GM12878 (cell line): ENCODE results near the gene VASH2. TPM values are rescaled to one million over a fixed set of nuclear protein-coding genes. Genes with fewer than 3 reads are reported as not detected.

Experiments
- ATAC-seq: fragments of 200-7000 bp; cut with Tn5 transposase; 3 replicates; pipeline ENCODE4 v1.9.1; 2020; ENCODE audit warnings: mild to moderate bottlenecking, moderate library complexity
- BruUV-seq: library from RNA; stranded (reverse); fragments of 400-500 nt; replicated peaks from 2 replicates; lab custom pipeline; 2021; lab: Mats Ljungman, UMichigan
- CTCF ChIA-PET: fragments of 300-600 bp; sonication (Branson Sonifier 250); formaldehyde crosslinking; extraction: SDS; loops from one replicate; lab custom pipeline; 2021; ENCODE audit warnings: inconsistent platforms; lab: Yijun Ruan, JAX
- POLR2A ChIA-PET: fragments of 350-600 bp; formaldehyde crosslinking; extraction: SDS; loops from one replicate; lab custom pipeline; 2021; ENCODE audit warnings: inconsistent platforms; lab: Charles Lee
- RAD21 ChIA-PET: fragments of 300-600 bp; sonication (Branson Sonifier 250); formaldehyde crosslinking; loops from one replicate; lab custom pipeline; 2023; ENCODE audit warnings: antibody characterized with exemption; ENCODE audit not compliant: unreplicated experiment; lab: Charles Lee
- SMC1A ChIA-PET: fragments of 300-600 bp; sonication (Branson Sonifier 250); formaldehyde crosslinking; loops from one replicate; lab custom pipeline; 2023; ENCODE audit not compliant: unreplicated experiment, uncharacterized antibody; lab: Charles Lee
- DNase-seq: peaks from one replicate; pipeline ENCODE4 v3.0.0-alpha.2; 2011; ENCODE audit warnings: low read depth, low spot score
- FAIRE-seq: peaks from 3 replicates; lab custom pipeline; 2011; peaks lifted over from hg19 to GRCh38; lab: Jason Lieb, UNC
- H2AFZ ChIP-seq: 2 replicates; pipeline ENCODE4 v1.6.0; 2011; ENCODE audit warnings: low read depth, low read length, control low read depth; ENCODE audit not compliant: control insufficient read depth
- H3K27ac ChIP-seq: 2 replicates; pipeline ENCODE4 v1.5.1; 2011; ENCODE audit warnings: control low read depth; ENCODE audit not compliant: control insufficient read depth, insufficient read depth
- H3K27me3 ChIP-seq, 2 experiments: replicated peaks in 1 of 2; 2 replicates each; pipeline versions ENCODE4 v1.6.0 to v1.6.1; 2011; ENCODE audit warnings: low read length in 1 of 2; ENCODE audit not compliant: control insufficient read depth in 2 of 2, insufficient read depth in 2 of 2
- H3K36me3 ChIP-seq, 2 experiments: 2 replicates each; pipeline ENCODE4 v1.5.1; 2011; ENCODE audit warnings: low read length in 1 of 2; ENCODE audit not compliant: control insufficient read depth in 2 of 2, insufficient read depth in 2 of 2
- H3K4me1 ChIP-seq: 2 replicates; pipeline ENCODE4 v1.6.1; 2011; ENCODE audit warnings: mild to moderate bottlenecking, low read length, moderate library complexity, mixed read lengths; ENCODE audit not compliant: control insufficient read depth, insufficient read depth
- H3K4me2 ChIP-seq: 2 replicates; pipeline ENCODE4 v1.6.0; 2011; ENCODE audit warnings: control low read depth; ENCODE audit not compliant: control insufficient read depth, insufficient read depth
- H3K4me3 ChIP-seq: fragments of 200-600 bp; sonication (generic); 2 replicates; pipeline ENCODE4 v1.5.1; 2016
- H3K79me2 ChIP-seq: 2 replicates; pipeline ENCODE4 v1.6.0; 2011; ENCODE audit warnings: low read length; ENCODE audit not compliant: control insufficient read depth, insufficient read depth
- H3K9ac ChIP-seq: 2 replicates; pipeline ENCODE4 v1.8.0; 2011; ENCODE audit warnings: low read length, control low read depth, mixed read lengths; ENCODE audit not compliant: control insufficient read depth, insufficient read depth
- H3K9me3 ChIP-seq: replicated peaks from 3 replicates; pipeline ENCODE4 v1.5.1; 2011; ENCODE audit warnings: mild to moderate bottlenecking, low read length; ENCODE audit not compliant: control insufficient read depth, insufficient read depth
- H4K20me1 ChIP-seq: 2 replicates; pipeline ENCODE4 v1.6.0; 2011; ENCODE audit not compliant: control insufficient read depth, insufficient read depth
- E2F4 ChIP-seq: IDR thresholded peaks from 2 replicates; pipeline ENCODE4 v1.6.1; 2012; ENCODE audit warnings: low read depth, low read length, improper control_type of control experiment
- SMC3 ChIP-seq: IDR thresholded peaks from 2 replicates; pipeline ENCODE4 v1.6.1; 2011; ENCODE audit warnings: low read length, improper control_type of control experiment, borderline replicate concordance
- TARDBP ChIP-seq: IDR thresholded peaks from 2 replicates; pipeline ENCODE4 v1.6.1; 2016; ENCODE audit warnings: borderline replicate concordance
- WRNIP1 ChIP-seq: IDR thresholded peaks from 2 replicates; pipeline ENCODE4 v1.6.1; 2011; ENCODE audit warnings: low read depth, low read length, improper control_type of control experiment, borderline replicate concordance
- WGBS: methylation state at CpG from one replicate; pipeline ENCODE4 v1.1.6; 2016; ENCODE audit warnings: low lambda C conversion rate; ENCODE audit not compliant: insufficient replicate concordance, insufficient coverage; ENCODE audit errors: missing lambda C conversion rate; 5-methylcytosine and 5-hydroxymethylcytosine counted together
- in situ Hi-C: fragments of 300-500 bp; cut with MboI; formaldehyde crosslinking; loops from 9 replicates; pipeline ENCODE4 v1.14.3; 2018; ENCODE audit warnings: mixed read lengths
- intact Hi-C: fragments of 100-400 bp; cut with micrococcal nuclease; formaldehyde crosslinking; loops from one replicate; pipeline ENCODE4 v1.14.2; 2022; ENCODE audit not compliant: unreplicated experiment
- polyA plus RNA-seq, 11 experiments: library from polyadenylated mRNA; depleted of rRNA in 4 of 11; unstranded in 6 of 11; stranded (reverse) in 5 of 11; fragments of >200 nt; fragmentation: Nextera tagmentation in 4 of 11; fragmentation: Illumina TruSeq in 1 of 11; extraction: Ambion mirVana in 4 of 11; extraction: Trizol in 1 of 11; gene quantifications; 1 replicate in 1 of 11; 2 replicates in 10 of 11; pipeline versions ENCODE4 v1.2.1 to v1.2.3, GENCODE V29; 2011 to 2016; ENCODE audit warnings: inconsistent platforms in 2 of 11, missing spikeins in 2 of 11, low read depth in 1 of 11
- total RNA-seq, 4 experiments: library from RNA; depleted of rRNA in 3 of 4; stranded (reverse); fragments of >200 nt in 3 of 4; fragmentation: Illumina TruSeq in 1 of 4; extraction: Trizol in 1 of 4; gene quantifications; 2 replicates each; pipeline versions ENCODE4 v1.2.1 to v1.2.3, GENCODE V29; 2013 to 2021

The VASH2 gene
- total and polyA plus RNA-seq, 10 of the 15 experiments (the other 5 are each of a cell fraction or from before 2014, with no cell fraction given), result 5.4 to 29.7 (median 21.7) TPM

- peak overlapping the region; percentile 90 for H3K9ac ChIP-seq
- in situ Hi-C loops, result no loop called here
- no peaks in the 10 kb centered on the region for H3K9me3 ChIP-seq
- ATAC-seq (peak; percentile 1), DNase-seq (no peak)
- peak overlapping the region; percentile 99 for H2AFZ ChIP-seq
- POLR2A ChIA-PET, result interaction anchor here (0.6 to 1.6 kb wide), 5 partner anchors 36 to 205 kb away, joined by 3 to 6 read pairs (median 3); no protein-coding TSS in a partner anchor
- BruUV-seq, result no TSS peak
- CTCF ChIA-PET, result interaction anchor here (0.6 to 1.9 kb wide), 13 partner anchors 9 to 557 kb away, joined by 3 to 14 read pairs (median 3); no protein-coding TSS in a partner anchor
- TF ChIP-seq SMC3 (no peak), E2F4 (no peak), WRNIP1 (0 out of 2 replicates have a peak, but pooled peaks have one; percentile 24), TARDBP (no peak)
- TF ChIP-seq, all 136 proteins: peak for 1
- Histone ChIP-seq H3K79me2 (peaks cover 30% of the 10 kb centered on the region), H3K4me2 (peak overlapping the region; percentile 46), H4K20me1 (no peaks in the 10 kb centered on the region), H3K4me3 (peak overlapping the region; percentile 91), H3K4me1 (no peaks in the 10 kb centered on the region), H3K27me3 (no peaks in the 10 kb centered on the region), H3K27ac (peak overlapping the region; percentile 92), H3K36me3 (0 out of 4 replicates have a peak, but pooled peaks cover 0 to 18% of the 10 kb centered on the region in 2 experiments)
- SMC1A ChIA-PET, result interaction anchor here (0.6 to 1.8 kb wide), 17 partner anchors 12 to 538 kb away, joined by 3 to 11 read pairs (median 4); no protein-coding TSS in a partner anchor
- under 1% methylated on average over 7 of the region's 7 CpGs for WGBS
- RAD21 ChIA-PET, result interaction anchor here (1.0 to 1.5 kb wide), 5 partner anchors 18 to 157 kb away, joined by 3 to 9 read pairs (median 3); partner anchors contain the start of gene FLVCR1
- no peak for FAIRE-seq
- intact Hi-C loops, result loop anchor here (1.0 to 2.0 kb wide), 2 partner anchors 36 to 56 kb away; partner anchors contain the start of gene RPS6KC1
Measured at GRCh38 chr1:213014642-213015041, 64.3 kb downstream of the VASH2 start.
